Measurements from ENCODE around the gene TGFB2. TPM values are rescaled to one million over a fixed set of nuclear protein-coding genes. Genes with fewer than 3 reads are reported as not detected.

TGFB2 gene
- total and polyA plus RNA-seq, 2 donors (not counting 1 experiment from before 2014, with no cell fraction given) = 0.55 to 0.76 TPM

- Histone ChIP-seq H3K4me2 (replicated peaks; ENCODE audit: low read depth, low read length, poor library complexity, severe bottlenecking) (no peak overlapping the region), H3K27me3 (replicated peaks in 1 of 4; ENCODE audit: control extremely low read depth in 1 of 4, control insufficient read depth in 3 of 4, insufficient read depth in 4 of 4, low read length in 3 of 4) (no peaks in the 10 kb centered on the region), H3K9ac (ENCODE audit: low read length) (no peak overlapping the region), H4K20me1 (ENCODE audit: control insufficient read depth, insufficient read depth, low read length, poor library complexity, severe bottlenecking) (no peaks in the 10 kb centered on the region), H3K4me3 (ENCODE audit: control extremely low read depth in 1 of 5, extremely low read depth in 1 of 5, insufficient read depth in 1 of 5, low read depth in 2 of 5, low read length in 4 of 5) (no peak overlapping the region), H2AFZ (ENCODE audit: insufficient read depth, low read depth, low read length, poor library complexity, severe bottlenecking) (no peak overlapping the region), H3K4me1 (ENCODE audit: control insufficient read depth in 2 of 2, insufficient read depth in 2 of 2, low read length in 2 of 2) (no peaks in the 10 kb centered on the region), H3K79me2 (ENCODE audit: control insufficient read depth, insufficient read depth, low read length) (no peaks in the 10 kb centered on the region), H3K36me3 (replicated peaks in 1 of 2; ENCODE audit: control extremely low read depth in 1 of 2, control insufficient read depth in 1 of 2, extremely low read depth in 1 of 2, insufficient read depth in 2 of 2, low read length in 1 of 2) (no peaks in the 10 kb centered on the region), H3K27ac (ENCODE audit: low read length in 2 of 2) (no peak overlapping the region), H3K9me3 (ENCODE audit: control extremely low read depth in 1 of 3, control insufficient read depth in 2 of 3, insufficient read depth in 1 of 3, low read length in 2 of 3) (no peaks in the 10 kb centered on the region)
- Mint-ChIP-seq H3K27ac (no peak overlapping the region), H3K9me3 (ENCODE audit: insufficient read depth) (no peaks in the 10 kb centered on the region), H3K27me3 (no peaks in the 10 kb centered on the region), H3K4me3 (no peak overlapping the region), H3K4me1 (no peaks in the 10 kb centered on the region)
- ChIA-PET POLR2A (no interaction called here), CTCF (no interaction called here)
- DNase-seq (no peak), ATAC-seq (ENCODE audit: low read depth) (no peak)
- intact Hi-C loops (cut with micrococcal nuclease) = no loop called here
- TF ChIP-seq EZH2 (IDR thresholded peaks at IDR 0.05; ENCODE audit: borderline replicate concordance, insufficient read depth, low read depth, low read length, poor library complexity, severe bottlenecking) = no peak
- TF ChIP-seq CTCF (IDR thresholded peaks at IDR 0.05) = no peak
Observed at GRCh38 chr1:218424502-218424901, 79.4 kb downstream of the TGFB2 start.

GRCh38 chr1:218425647-218426342 lies 80.7 kb downstream of the TGFB2 start:
- no peaks in the 10 kb centered on the region for H3K4me1 Mint-ChIP-seq
- H3K4me3 ChIP-seq (ENCODE audit: control extremely low read depth in 1 of 5, extremely low read depth in 1 of 5, insufficient read depth in 1 of 5, low read depth in 2 of 5, low read length in 4 of 5) = no peak overlapping the region
- no peaks in the 10 kb centered on the region for H3K27me3 Mint-ChIP-seq
- TF ChIP-seq CTCF (IDR thresholded peaks at IDR 0.05) (no peak), EZH2 (IDR thresholded peaks at IDR 0.05; ENCODE audit: borderline replicate concordance, insufficient read depth, low read depth, low read length, poor library complexity, severe bottlenecking) (no peak)
- no peaks in the 10 kb centered on the region for H3K9me3 Mint-ChIP-seq (ENCODE audit: insufficient read depth)
- no peak overlapping the region for H3K4me2 ChIP-seq (replicated peaks; ENCODE audit: low read depth, low read length, poor library complexity, severe bottlenecking)
- H3K27ac Mint-ChIP-seq = no peak overlapping the region
- H3K4me1 ChIP-seq (ENCODE audit: control insufficient read depth in 2 of 2, insufficient read depth in 2 of 2, low read length in 2 of 2) = no peaks in the 10 kb centered on the region
- no peaks in the 10 kb centered on the region for H3K36me3 ChIP-seq (replicated peaks in 1 of 2; ENCODE audit: control extremely low read depth in 1 of 2, control insufficient read depth in 1 of 2, extremely low read depth in 1 of 2, insufficient read depth in 2 of 2, low read length in 1 of 2)
- H3K79me2 ChIP-seq (ENCODE audit: control insufficient read depth, insufficient read depth, low read length) = no peaks in the 10 kb centered on the region
- no peaks in the 10 kb centered on the region for H3K27me3 ChIP-seq (replicated peaks in 1 of 4; ENCODE audit: control extremely low read depth in 1 of 4, control insufficient read depth in 3 of 4, insufficient read depth in 4 of 4, low read length in 3 of 4)
- no peak for DNase-seq
- ATAC-seq (ENCODE audit: low read depth) = no peak
- CTCF ChIA-PET = no interaction called here
- H3K9me3 ChIP-seq (ENCODE audit: control extremely low read depth in 1 of 3, control insufficient read depth in 2 of 3, insufficient read depth in 1 of 3, low read length in 2 of 3) = no peaks in the 10 kb centered on the region
- no peaks in the 10 kb centered on the region for H4K20me1 ChIP-seq (ENCODE audit: control insufficient read depth, insufficient read depth, low read length, poor library complexity, severe bottlenecking)
- no peak overlapping the region for H3K27ac ChIP-seq (ENCODE audit: low read length in 2 of 2)
- H3K9ac ChIP-seq (ENCODE audit: low read length) = no peak overlapping the region
- WGBS (ENCODE audit: insufficient coverage) = 93% methylated on average over 2 of the region's 5 CpGs
- POLR2A ChIA-PET = no interaction called here
- no peak overlapping the region for H3K4me3 Mint-ChIP-seq
- intact Hi-C loops (cut with micrococcal nuclease) = no loop called here
- H2AFZ ChIP-seq (ENCODE audit: insufficient read depth, low read depth, low read length, poor library complexity, severe bottlenecking) = no peak overlapping the region
